C4-2B (cell line): ENCODE measurements around the gene IZUMO4.

Experiments
- H3K27ac ChIP-seq: fragments of 450-650 bp; 2 replicates; pipeline ENCODE4 v1.5.1; 2017
- CTCF ChIP-seq: fragments of 450-650 bp; conservative IDR thresholded peaks from 2 replicates; pipeline ENCODE4 v1.5.1; 2017; ENCODE audit warnings: mild to moderate bottlenecking
- ZFX ChIP-seq: fragments of 450-650 bp; IDR thresholded peaks from 2 replicates; pipeline ENCODE4 v1.6.1; 2017

Gene IZUMO4

GRCh38 chr19:2055931-2056836, 40.5 kb upstream of the IZUMO4 start:
- H3K27ac ChIP-seq = 0 out of 2 replicates have a peak overlapping the region, but pooled peaks have one; percentile 3

GRCh38 chr19:2056837-2057192, 39.9 kb upstream of the IZUMO4 start:
- H3K27ac ChIP-seq = no peak overlapping the region; the same call in 1 of the 2 replicates
- TF ChIP-seq CTCF (no peak), ZFX (no peak)

More at GRCh38 chr19:2055931-2056836, 40.5 kb upstream of the IZUMO4 start:
- TF ChIP-seq CTCF (no peak), ZFX (no peak)

GRCh38 chr19:2057484-2058469, 38.9 kb upstream of the IZUMO4 start:
- no peak for TF ChIP-seq ZFX
- no peak for TF ChIP-seq CTCF
- peak overlapping the region; percentile 95 for H3K27ac ChIP-seq

GRCh38 chr19:2058570-2059421, 37.9 kb upstream of the IZUMO4 start:
- TF ChIP-seq ZFX (no peak), CTCF (no peak)
- H3K27ac ChIP-seq = peak overlapping the region; percentile 95

- TF ChIP-seq CTCF (no peak), ZFX (peak; percentile 39; the same call in 1 of the 2 replicates)
- peak overlapping the region; percentile 95 for H3K27ac ChIP-seq
Measured at GRCh38 chr19:2059422-2060201, 37.1 kb upstream of the IZUMO4 start.

- peak overlapping the region; percentile 95 for H3K27ac ChIP-seq
- TF ChIP-seq CTCF (no peak), ZFX (peak; percentile 12; the same call in 1 of the 2 replicates)
Measured at GRCh38 chr19:2060884-2061494, 35.7 kb upstream of the IZUMO4 start.
